COR-L47 (cell line): ENCODE data around the gene GRIN1.
A peak's percentile ranks its signal among the peaks of the same experiment; 100 is the strongest.

ENCODE experiments used
- DNase-seq: peaks from one replicate; lab custom pipeline; 2025; lab: John Stamatoyannopoulos, UW

The GRIN1 gene

DNA sequence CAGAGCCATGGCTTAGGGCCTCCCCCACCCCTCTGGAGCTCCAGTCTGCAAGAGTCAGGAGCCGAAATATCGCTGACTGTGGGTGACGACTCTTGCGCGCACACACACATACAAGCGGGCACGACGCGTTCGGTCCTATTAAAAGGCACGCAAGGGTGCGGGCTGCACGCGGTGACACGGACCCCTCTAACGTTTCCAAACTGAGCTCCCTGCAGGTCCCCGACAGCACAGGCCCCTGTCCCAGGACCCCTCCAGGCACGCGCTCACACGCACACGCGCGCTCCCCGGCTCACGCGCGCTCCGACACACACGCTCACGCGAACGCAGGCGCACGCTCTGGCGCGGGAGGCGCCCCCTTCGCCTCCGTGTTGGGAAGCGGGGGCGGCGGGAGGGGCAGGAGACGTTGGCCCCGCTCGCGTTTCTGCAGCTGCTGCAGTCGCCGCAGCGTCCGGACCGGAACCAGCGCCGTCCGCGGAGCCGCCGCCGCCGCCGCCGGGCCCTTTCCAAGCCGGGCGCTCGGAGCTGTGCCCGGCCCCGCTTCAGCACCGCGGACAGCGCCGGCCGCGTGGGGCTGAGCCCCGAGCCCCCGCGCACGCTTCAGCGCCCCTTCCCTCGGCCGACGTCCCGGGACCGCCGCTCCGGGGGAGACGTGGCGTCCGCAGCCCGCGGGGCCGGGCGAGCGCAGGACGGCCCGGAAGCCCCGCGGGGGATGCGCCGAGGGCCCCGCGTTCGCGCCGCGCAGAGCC, at the start of gene GRIN1:
GRIN1 (plus strand) TSS at position 433 of the 746 bp plus-strand sequence. CDS start 333 bp downstream, outside the sequence.
- no peak for DNase-seq

DNA sequence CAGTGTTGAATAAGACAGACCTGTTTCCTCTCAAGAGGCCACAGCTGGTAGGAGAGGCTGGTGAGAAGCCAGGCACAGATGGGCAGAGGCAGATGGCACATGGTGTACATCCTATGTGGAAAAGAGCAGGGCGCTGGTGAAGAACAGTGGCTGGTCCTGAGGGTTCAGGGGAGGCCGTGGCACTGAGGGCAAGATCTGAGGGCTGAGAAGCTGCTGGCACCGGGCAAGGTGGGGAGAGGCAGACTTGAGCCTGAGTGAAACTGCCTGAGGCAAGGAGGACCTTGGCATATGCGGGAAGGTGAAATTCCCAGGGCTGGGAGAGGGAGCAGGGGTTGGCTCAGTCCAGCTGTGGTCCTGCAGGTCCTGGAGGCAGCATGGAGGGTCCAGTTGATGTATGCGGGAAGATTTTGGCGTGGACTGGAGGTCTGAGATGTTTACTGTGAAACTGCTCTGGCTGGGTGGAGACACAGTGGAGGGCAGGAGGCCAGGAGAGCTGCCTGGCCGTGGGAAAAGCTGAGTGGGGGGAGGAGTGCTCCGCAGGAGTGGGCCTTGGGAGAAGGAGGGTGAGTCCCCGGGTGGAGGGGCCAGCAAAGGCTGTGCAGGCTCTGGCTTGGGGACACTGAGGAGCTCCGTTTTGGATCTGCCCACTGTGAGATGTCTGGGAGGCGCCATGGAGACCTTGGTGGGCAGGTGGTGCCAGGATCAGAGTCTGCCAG, 49.6 kb upstream of the GRIN1 start:
- DNase-seq, result no peak

DNA sequence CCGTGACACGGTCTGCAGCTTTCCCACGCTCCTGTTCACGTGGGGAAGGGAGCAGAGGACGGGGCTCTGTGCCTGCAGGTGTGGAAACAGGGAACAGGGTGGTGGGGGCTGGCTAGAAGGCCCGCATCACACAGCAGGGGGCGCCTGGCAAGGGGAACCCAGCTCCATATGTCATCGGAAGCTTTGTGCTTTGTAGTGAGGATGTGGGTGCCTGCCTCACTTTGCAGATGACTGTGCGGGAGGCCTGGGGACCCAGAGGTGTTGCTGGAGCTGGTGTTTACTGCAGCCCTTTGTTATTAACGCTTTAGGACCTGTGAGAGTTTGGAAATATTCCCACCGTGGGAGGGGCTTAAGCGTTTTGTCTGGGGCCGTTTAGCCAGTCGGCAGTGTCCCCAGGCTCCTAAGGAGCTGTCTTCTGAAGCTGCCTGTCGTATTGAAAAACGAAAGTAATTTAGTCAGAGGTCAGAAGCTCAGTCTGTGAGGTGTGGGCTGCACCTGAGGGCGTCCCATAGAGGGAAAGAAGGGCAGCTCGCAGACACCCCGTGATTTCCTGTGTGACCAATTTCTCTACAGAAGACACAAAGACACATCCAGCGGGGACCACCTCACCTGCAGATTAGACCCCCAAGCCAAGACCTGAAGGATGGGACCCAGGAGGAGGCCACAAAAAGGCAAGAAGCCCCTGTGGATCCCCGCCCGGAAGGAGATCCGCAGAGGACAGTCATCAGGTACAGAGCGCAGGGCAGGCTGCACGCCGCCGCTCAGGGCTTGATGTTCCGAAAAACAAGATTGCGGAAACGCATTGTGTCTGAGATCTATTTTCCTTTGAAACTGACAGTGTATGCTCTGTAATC, 43.1 kb upstream of the GRIN1 start:
- peak; percentile 46 for DNase-seq

DNA sequence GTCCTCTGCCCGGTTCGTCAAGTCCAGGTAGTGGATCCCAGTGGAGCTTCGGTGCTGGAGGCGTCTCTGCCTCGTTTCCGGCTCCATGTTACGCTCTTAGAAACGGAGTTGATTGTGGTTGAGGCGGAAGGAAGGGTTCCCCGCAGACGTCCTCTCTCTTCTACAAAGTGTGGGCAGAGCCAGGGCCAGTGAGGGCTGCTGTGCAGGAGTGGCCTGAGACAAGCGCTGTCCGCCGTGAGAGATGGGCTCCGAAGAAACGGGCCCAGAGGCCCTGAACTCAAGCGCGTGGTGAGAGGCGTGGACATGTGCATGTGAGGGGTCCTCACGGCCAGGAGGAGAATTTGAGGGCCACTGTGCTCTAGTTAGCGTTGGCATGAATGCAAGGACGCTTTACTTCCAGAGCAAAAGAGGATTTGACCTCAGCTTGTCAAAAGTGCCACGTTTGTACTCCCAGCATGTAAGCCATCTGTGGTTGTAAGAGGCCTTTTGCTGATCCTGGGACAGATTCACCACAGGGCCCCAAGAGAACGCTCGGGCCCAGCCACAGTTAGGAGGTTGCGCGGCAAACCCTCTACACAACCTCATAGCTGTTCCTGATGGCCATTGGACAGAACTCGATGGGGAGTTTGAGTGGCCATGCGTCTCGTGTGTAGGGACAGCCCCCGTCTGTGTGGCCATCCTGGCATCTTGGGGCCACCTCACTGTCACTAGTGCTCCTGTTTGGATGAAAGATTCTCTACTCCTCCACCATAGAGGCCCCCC, 42.0 kb upstream of the GRIN1 start:
- DNase-seq, result no peak

DNA sequence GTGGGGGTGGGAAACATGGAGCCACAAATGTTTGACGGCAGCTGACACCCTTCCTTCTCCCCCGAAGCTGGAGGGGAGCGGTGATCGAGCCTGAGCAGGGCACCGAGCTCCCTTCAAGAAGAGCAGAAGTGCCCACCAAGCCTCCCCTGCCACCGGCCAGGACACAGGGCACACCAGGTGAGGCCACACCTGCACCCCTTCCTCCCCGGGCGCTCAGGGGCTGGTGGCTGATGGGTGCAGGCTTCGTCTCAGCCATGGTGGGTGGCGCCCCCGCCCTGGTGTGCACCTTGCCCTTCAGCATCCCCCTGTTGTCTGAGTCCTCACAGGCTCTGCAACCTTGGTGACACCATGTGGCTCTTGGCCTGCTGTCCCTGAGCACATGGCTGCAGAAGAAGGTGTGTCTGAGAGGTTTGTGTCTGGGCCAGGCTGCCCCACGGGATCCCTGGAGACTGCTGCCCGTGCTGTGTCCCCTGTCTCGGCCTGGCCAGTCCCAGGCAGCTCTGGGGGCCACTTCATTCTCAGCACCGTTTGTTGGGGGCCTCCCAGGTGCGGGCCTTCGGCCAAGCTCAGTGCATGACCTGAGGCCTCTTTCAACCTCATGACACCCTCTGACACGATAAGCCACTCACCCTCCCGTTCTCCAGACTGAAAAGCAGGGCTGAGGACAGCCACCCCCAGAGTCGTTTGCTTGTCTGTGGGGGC, 41.0 kb upstream of the GRIN1 start:
- no peak for DNase-seq

DNA sequence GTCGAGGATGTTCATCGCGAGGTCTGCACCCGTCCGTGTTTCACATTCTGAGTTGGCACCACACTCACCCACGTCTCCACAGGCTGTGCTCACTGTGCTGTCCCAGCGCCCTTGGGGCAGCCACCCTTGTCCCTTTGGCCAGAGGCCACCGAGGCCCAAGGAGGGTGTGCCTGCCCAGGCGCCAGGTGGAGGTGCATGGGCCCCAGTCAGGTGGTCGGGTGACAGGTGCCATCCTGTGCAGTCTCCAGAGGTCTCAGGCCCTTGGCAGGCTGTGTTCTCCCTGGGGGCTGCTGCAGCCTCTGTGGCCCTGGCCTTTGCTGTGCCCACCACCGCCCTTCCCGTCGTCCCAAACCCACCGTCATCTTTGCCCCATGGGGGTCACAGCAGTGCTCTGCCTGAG, 39.7 kb upstream of the GRIN1 start:
- no peak for DNase-seq

DNA sequence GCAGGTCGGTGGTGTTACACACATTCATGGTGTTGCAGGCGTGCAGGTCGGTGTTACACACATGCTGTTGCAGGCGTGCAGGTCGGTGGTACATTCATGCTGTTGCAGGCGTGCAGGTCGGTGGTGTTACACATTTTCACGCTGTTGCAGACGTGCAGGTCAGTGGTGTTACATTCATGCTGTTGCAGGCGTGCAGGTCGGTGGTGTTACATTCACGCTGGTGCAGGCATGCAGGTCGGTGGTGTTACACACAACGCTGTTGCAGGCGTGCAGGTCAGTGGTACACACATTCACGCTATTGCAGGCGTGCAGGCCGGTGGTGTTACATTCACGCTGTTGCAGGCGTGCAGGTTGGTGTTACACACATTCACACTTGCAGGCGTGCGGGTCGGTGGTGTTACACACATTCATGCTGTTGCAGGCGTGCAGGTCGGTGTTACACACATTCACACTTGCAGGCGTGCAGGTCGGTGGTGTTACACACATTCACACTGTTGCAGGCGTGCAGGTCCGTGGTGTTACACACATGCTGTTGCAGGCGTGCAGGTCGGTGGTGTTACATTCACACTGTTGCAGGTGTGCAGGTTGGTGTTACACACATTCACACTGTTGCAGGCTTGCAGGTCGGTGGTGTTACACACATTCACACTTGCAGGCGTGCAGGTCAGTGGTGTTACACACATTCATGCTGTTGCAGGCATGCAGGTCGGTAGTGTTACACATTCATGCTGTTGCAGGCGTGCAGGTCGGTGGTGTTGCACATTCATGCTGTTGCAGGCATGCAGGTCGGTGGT, 35.6 kb upstream of the GRIN1 start:
- no peak for DNase-seq

DNA sequence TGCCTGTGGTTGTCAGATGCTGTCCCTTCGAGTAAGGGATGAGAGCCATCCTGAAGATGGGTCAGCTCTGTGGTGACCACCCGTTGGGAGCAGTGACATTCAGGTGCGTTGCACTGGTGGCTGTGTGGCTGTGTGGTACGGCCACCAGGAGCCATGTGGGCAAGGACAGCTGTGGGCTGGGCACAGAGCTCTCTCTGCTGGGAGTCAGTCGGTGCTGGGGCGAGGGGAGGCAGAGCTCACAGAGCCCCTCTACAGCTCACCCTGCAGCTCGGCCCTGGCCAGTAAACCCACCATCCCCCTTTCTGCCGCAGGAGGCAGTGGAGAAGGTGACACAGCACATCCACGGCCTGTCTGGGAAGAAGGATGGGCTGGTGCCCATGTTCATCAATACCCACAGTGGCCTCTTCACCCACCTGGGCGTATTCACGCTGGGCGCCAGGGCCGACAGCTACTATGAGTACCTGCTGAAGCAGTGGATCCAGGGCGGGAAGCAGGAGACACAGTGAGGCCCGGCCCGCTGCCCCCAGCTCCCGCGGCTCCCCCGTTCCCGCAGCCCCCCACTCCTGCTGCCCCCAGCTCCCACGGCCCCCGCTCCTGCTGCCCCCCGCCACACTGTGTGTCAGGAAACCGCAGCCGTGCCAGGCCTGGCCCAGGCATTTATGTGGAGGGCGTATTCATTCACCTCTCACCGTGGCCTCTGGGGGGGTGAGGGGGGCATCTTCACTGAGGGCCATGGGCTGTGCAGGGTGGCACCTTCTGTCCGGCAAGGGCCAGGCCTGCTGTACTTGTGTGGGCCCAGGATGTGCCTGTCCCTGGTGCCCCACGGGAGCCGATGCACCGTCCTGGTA, 32.9 kb upstream of the GRIN1 start:
- DNase-seq, result no peak

DNA sequence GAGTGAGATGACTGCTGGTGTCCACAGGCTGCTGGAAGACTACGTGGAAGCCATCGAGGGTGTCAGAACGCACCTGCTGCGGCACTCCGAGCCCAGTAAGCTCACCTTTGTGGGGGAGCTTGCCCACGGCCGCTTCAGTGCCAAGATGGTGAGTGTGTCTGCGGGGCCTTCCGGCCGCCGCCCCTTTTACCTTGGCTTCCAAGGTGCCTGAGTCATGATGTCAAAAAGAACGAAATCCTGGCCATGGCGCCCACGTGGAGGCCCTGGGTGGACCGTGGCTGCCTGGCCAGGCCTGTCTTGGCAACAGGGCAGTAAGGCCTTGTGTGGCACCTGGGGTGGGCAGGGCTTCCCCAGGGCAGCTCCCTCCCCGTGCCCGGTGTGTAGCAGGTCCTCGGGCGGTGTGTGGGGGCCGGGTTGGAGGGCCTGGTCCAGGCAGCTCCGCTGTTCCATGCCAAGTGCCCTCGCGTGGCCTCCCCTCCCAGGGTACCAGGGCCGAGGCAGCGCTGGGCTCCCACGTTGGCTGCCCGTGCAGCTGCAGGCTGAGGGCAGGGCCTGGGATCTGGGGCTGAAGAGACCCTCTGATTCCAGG, 32.2 kb upstream of the GRIN1 start:
- no peak for DNase-seq

DNA sequence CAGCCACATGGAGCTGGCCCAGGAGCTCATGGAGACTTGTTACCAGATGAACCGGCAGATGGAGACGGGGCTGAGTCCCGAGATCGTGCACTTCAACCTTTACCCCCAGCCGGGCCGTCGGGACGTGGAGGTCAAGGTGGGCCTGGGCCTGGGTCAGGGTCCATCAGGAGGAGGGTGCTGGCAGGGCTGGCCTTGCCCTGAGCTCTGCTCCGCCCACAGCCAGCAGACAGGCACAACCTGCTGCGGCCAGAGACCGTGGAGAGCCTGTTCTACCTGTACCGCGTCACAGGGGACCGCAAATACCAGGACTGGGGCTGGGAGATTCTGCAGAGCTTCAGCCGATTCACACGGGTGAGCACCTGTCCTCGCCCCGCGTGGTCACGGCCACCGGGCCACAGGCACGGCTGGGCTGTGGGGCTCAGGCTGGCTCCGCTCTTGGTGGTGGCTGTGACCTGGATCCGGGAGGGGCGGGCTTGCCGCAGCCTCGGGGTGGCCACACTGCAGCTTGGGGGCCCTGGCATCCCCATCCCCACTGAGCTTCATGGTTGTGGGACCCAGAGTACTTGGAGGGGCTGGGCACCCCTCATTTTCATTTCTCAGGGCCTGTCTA, 31.5 kb upstream of the GRIN1 start:
- DNase-seq, result no peak

DNA sequence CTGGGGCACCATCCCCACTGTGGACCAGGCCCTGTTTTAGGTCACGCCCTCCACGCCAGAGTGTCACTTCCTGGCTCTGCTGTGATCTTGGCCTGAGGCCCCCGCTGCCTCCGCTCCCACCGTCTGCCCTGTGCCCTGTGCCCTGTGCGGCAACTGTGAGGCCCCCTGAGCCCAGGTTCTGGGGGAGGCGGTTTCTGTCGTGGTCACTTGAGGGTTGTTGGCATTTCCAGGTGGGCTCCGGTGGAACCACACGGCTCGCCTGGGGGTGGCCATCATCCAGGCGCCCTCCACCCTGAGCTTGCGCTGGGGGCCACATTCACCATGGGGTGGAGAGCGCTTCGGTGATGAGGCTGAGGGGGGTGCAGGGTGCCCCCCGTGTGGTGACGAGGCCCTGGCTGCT, 31.0 kb upstream of the GRIN1 start:
- no peak for DNase-seq

DNA sequence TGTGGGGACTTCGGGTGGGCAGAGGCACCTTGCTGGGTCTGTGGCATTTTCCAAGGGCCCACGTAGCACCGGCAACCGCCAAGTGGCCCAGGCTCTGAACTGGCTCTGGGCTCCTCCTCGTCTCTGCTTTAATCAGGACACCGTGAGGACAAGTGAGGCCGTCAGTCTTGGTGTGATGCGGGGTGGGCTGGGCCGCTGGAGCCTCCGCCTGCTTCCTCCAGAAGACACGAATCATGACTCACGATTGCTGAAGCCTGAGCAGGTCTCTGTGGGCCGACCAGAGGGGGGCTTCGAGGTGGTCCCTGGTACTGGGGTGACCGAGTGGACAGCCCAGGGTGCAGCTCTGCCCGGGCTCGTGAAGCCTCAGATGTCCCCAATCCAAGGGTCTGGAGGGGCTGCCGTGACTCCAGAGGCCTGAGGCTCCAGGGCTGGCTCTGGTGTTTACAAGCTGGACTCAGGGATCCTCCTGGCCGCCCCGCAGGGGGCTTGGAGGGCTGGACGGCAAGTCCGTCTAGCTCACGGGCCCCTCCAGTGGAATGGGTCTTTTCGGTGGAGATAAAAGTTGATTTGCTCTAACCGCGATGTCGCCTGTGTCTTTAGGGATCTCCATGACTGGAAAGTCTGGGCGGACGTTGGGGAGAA, 30.2 kb upstream of the GRIN1 start:
- no peak for DNase-seq

DNA sequence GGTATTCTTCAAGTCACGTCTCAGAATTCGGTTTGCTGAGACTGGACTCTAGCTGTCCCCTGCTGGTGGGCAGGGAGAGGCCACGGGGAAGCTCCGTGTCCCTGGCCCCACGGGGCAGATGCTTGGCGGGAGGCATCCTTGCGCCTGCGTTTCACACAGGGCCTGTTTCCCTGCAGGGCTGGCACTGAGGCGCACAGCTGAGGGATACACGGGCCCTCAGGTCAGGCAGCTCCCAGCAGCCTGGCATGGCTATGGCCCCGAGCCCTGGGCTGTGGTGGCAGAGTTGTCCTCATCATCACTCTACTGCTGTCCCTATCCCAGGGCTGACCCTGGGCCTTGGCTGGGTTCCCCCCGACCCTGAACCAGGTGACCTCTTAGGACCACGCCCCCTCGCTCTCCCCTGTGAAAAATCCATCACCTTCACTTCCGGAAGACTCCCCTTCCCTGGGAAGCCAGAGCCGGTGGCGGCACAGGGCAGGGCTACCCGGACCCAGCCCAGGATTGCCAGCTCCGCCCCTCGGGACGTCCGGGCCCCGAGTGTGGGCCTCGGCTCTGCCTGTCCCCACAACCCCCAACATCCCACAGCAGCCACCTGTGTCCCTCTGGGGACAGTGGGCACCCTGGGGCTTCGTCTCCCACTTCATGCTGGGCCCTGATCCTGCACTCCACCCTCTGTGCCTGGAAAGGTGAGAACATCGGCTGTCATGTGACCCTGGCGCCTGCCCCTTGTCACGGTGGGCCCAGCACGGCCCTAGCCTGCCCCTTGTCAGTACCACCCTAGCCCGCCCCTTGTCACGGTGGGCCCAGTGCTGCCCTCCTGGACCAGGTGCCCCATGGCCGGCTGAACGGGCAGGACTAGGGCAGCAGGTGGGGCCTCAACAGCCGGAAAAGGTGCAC, 29.5 kb upstream of the GRIN1 start:
- DNase-seq, result no peak

DNA sequence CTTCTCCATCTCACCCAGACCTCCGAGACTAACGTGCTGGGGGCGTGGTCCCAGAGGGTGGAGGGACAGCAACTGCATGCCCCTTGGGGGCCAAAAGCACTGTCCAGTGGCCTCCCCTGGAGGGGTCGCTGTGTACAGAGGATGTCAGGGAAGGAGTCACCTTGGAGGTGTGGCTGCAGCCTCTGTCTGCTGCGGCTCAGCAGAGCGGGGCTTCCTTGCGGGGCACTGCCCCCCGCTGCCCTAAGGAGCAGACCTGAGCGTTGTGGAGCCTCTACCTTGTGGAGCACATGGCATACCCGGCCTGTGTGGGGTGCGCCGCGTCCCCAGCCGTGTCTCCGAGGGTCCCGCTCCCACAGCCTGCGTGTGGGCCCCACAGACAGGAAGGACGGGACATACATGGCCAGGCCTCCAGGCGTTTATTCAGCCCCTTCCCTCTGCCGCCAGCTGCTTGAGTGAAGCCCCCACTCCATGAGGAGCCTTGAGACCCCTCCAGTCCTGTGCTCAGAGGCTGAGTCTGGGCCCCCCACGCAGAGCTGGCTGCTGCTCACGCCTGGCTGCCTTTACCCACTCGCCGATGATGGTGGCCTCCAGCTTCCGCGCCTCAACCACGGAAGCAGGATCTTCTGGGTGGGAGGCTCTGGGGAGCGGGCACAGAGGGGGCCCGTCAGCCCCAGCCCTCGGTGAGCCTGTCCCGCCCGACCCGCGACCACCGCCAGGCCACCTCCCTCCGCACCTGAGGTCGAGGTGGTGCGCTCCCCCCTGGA, 28.6 kb upstream of the GRIN1 start:
- DNase-seq, result no peak

DNA sequence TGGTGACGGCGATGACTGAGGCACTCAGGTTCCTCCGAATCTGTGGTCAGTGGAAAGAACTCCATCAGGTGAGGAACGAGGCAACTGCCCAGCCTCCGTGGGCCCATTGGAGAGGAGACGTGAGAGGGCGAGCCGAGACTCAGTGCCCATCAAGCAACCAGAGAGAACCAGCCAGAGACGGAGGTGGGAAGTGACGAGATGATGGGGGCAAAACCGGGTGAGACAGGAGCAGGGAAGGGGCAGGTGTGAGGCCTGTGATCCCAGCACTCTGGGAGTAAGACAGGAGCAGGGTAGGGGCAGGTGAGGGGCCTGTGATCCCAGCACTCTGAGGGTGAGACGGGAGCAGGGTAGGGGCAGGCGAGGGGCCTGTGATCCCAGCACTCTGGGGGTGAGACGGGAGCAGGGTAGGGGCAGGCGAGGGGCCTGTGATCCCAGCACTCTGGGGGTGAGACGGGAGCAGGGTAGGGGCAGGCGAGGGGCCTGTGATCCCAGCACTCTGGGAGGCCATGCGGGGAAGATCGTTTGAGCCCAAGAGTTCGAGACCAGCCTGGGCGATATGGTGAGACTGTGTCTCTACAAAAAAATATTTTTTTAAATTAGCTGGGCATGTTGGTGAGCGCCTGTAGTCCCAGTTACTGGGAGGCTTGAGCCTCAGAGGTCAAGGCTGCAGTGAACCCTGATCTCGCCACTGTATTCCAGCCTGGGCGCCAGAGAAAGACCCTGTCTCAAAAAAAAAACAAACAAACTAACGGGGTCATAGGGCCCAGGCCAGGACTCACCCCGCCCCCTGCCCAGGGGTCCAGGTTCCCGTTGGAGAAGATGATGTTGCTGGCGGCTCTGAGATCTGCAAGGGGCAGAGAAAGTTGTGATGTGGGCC, 27.8 kb upstream of the GRIN1 start:
- DNase-seq, result no peak
